GM18861 (cell line): Measurements from ENCODE around the gene RAD1.
"Not testable (repeated sequence)": the region's sequence is repeated elsewhere in the genome, so short reads cannot be mapped to it uniquely, and the experiment has no call there.

Experiments
- ATAC-seq: cut with Tn5 transposase; IDR thresholded peaks from one replicate; pipeline ENCODE4 v1.9.1; 2021; ENCODE audit not compliant: unreplicated experiment

The RAD1 gene

GRCh38 chr5:34915139-34915855 is at the start of gene RAD1, which contains the start of gene BRIX1:
Gene RAD1, minus strand, starts transcription at chr5:34915504. Its CDS starts 612 bp downstream, at chr5:34914892.
Gene BRIX1, plus strand, starts transcription at chr5:34915711. Its CDS starts 28 bp downstream, at chr5:34915739.
- peak; percentile 97 for ATAC-seq

GRCh38 chr5:34959323-34959722 is 44.0 kb upstream of the RAD1 start:
- peak; percentile 77 for ATAC-seq

GRCh38 chr5:34957857-34958690 is 42.8 kb upstream of the RAD1 start:
- ATAC-seq = peak; percentile 58

GRCh38 chr5:34957321-34957720 is 42.0 kb upstream of the RAD1 start:
- no peak for ATAC-seq

GRCh38 chr5:34944460-34945047 is 29.2 kb upstream of the RAD1 start:
- no peak for ATAC-seq

- no peak for ATAC-seq
Measured at GRCh38 chr5:34944044-34944443, 28.7 kb upstream of the RAD1 start.

- no peak for ATAC-seq
Measured at GRCh38 chr5:34941936-34942335, 26.6 kb upstream of the RAD1 start.

GRCh38 chr5:34932947-34933346 is 17.6 kb upstream of the RAD1 start:
- no peak for ATAC-seq

GRCh38 chr5:34930870-34931269 is 15.6 kb upstream of the RAD1 start:
- ATAC-seq = no peak

- ATAC-seq = no peak
Measured at GRCh38 chr5:34930462-34930844, 15.1 kb upstream of the RAD1 start.

- peak; percentile 58 for ATAC-seq
Measured at GRCh38 chr5:34929720-34930461, 14.6 kb upstream of the RAD1 start.

GRCh38 chr5:34929134-34929719 is 13.9 kb upstream of the RAD1 start, which contains the start of gene DNAJC21:
Gene DNAJC21, plus strand, starts transcription at chr5:34929559. Its CDS starts 261 bp downstream, at chr5:34929820.
- ATAC-seq = peak; percentile 67

GRCh38 chr5:34928267-34928666 is 13.0 kb upstream of the RAD1 start:
- ATAC-seq = no peak

GRCh38 chr5:34927785-34928184 is 12.5 kb upstream of the RAD1 start:
- ATAC-seq = no peak

GRCh38 chr5:34926318-34926888 is 11.1 kb upstream of the RAD1 start:
- ATAC-seq = no peak

GRCh38 chr5:34924462-34924765 is 9.1 kb upstream of the RAD1 start:
- no peak for ATAC-seq

GRCh38 chr5:34923694-34924461 is 8.6 kb upstream of the RAD1 start:
- peak; percentile 79 for ATAC-seq

GRCh38 chr5:34923256-34923655 is 8.0 kb upstream of the RAD1 start:
- not testable (repeated sequence) for ATAC-seq

- no peak for ATAC-seq
Measured at GRCh38 chr5:34919077-34919476, 3.8 kb upstream of the RAD1 start.

GRCh38 chr5:34918025-34918424 is 2.7 kb upstream of the RAD1 start:
- no peak for ATAC-seq
